ENCODE data around the gene CCR9.

CCR9 gene

DNA sequence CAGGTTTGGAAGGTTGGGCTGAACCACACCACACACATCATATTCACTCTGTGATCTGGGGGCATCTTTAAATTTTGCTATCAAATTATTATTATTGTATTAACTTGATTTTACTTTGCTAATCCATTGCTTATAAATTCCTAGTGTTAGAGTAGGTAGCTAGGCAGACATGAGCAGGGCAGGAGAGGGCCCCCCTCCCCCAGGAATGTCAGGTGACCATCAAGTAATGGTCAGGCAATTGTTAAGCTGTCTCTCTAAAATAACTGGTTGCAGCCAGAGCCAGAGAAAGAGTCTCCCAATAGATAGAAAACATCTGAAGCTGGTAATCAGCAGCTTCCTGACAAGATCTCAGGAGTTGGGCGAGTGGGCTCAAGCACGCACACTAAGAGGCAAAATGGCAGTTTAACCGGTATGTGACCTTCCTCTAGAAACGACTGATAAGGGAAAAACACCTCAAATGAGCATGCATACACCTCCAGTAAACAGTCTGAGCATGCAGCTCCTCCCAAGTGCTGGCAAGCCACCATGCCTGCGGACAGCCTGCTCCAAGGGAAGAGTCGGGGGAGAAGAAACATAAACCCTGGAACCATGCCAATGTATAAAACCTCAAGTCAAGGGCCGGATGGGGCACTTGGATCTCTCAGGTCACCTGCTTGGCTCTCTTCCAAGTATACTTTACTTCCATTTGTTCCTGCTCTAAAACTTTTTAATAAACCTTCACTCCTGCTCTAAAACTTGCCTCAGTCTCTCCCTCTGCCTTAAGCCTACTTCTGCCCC, 53.8 kb downstream of the CCR9 start:
- TF ChIP-seq, protein P1, sequence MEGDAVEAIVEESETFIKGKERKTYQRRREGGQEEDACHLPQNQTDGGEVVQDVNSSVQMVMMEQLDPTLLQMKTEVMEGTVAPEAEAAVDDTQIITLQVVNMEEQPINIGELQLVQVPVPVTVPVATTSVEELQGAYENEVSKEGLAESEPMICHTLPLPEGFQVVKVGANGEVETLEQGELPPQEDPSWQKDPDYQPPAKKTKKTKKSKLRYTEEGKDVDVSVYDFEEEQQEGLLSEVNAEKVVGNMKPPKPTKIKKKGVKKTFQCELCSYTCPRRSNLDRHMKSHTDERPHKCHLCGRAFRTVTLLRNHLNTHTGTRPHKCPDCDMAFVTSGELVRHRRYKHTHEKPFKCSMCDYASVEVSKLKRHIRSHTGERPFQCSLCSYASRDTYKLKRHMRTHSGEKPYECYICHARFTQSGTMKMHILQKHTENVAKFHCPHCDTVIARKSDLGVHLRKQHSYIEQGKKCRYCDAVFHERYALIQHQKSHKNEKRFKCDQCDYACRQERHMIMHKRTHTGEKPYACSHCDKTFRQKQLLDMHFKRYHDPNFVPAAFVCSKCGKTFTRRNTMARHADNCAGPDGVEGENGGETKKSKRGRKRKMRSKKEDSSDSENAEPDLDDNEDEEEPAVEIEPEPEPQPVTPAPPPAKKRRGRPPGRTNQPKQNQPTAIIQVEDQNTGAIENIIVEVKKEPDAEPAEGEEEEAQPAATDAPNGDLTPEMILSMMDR (IDR thresholded peaks at IDR 0.05; ENCODE audit: control insufficient read depth, extremely low read depth, insufficient read depth), result no peak
- DNase-seq (ENCODE audit: low read depth), result no peak
- H3K4me3 ChIP-seq (ENCODE audit: low read depth, low read length), result no peak overlapping the region

DNA sequence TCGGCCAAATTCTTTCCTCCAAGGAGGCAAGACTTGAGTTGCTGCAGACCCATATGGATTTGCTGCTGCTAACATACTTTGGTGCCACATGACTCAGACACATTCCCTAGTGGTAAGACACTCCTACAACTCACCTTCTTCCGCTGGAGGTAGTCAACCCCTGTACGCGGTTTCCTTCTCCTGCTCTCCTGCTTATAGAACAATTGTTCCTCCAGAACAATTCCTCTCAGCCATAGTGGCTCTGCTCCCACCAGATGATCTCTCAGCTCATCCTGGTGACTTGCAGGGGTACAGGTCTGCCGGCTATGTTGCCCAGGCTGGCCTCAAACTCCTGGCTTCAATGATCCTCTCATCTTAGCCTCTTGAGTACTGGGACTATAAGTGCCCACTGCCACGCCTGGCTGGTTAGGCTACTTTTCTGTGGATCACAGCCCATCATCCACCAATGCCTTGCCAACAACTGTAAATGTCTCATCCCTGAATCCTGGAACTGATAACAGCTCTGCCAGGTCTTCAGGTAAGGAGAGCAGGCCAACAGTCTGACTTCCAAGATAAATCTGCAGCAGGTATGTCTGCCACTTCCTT, 54.5 kb downstream of the CCR9 start:
- peak; percentile 83 for DNase-seq (ENCODE audit: low read depth)
- TF ChIP-seq, protein P1 (IDR thresholded peaks at IDR 0.05; ENCODE audit: control insufficient read depth, extremely low read depth, insufficient read depth), result no peak
- H3K4me3 ChIP-seq (ENCODE audit: low read depth, low read length), result no peak overlapping the region

DNA sequence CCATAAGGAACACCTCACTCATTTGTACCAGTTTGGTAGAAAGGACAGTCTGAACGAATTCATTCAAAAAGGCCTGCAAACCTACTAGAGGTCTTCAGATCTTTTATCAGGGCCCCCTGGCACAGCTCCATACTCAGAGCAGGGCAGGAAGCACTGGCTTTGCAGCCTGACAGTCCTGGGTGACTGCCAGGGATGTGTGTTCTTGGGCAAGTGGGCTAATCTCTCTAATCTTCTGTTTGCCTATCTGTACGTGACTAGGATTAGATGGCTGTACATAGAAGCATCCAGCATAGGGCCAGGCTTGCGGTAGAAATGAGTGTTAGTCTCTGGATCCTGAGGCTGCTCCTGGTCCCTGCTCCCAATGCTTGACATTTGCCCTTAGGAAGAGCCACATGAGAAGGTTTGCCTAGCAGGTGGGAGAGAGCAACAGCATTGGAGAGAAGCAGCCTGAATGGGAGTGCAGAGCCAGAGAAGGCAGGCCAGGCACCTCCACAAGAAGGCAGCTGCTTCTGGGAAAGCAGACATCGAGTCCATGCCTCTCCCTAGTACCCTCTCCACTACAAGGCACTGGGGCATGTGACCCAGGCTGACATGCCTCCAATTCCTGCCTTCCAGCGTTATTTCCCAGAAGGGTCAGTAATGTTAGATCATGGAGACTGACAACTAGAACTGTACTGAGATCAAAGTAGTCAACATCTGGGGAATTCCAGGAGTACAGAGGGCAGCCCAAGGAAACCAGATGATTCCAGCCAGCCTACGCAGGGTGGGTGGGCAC, 55.9 kb downstream of the CCR9 start:
- H3K4me3 ChIP-seq (ENCODE audit: low read depth, low read length), result no peak overlapping the region
- DNase-seq (ENCODE audit: low read depth), result peak; percentile 77
- TF ChIP-seq, protein P1 (IDR thresholded peaks at IDR 0.05; ENCODE audit: control insufficient read depth, extremely low read depth, insufficient read depth), result no peak

DNA sequence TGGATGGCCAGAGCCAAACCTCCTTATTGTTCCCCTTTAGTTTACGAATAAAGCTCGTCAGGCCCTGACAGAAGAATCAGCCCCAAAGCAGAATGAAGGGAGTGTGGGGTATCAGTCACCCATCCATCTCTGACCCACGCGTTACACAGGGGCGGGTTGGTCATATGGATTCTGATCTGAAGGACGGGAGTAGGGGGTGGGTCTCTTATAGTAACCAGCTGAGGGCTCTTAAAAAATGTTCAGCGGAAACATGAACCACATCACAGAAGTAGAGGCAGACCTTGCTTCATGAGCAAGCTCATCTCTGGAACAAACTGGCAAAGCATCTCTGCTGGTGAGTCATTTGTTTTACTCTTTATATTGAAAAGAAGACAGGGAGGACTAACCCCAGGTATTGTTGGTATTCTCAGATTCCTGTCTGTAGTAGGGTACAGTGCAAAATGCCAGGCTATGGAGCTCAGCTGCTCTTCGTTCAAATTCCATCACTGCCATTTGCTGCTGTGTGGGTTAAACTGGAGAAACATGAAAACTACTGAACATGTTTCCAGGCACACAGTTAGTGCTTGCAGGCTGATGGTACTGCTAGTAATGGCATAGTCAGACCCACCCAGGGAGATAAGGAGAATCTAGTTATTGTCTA, 57.0 kb downstream of the CCR9 start, which contains the start of gene CXCR6:
CXCR6 (plus strand) TSS at position 258 of the 640 bp plus-strand sequence. CDS start 3,018 bp downstream, outside the sequence.
- H3K4me3 ChIP-seq (ENCODE audit: low read depth, low read length), result no peak within 1 kb of the TSS
- no peak for DNase-seq (ENCODE audit: low read depth)
- TF ChIP-seq, protein P1 (IDR thresholded peaks at IDR 0.05; ENCODE audit: control insufficient read depth, extremely low read depth, insufficient read depth), result no peak

DNA sequence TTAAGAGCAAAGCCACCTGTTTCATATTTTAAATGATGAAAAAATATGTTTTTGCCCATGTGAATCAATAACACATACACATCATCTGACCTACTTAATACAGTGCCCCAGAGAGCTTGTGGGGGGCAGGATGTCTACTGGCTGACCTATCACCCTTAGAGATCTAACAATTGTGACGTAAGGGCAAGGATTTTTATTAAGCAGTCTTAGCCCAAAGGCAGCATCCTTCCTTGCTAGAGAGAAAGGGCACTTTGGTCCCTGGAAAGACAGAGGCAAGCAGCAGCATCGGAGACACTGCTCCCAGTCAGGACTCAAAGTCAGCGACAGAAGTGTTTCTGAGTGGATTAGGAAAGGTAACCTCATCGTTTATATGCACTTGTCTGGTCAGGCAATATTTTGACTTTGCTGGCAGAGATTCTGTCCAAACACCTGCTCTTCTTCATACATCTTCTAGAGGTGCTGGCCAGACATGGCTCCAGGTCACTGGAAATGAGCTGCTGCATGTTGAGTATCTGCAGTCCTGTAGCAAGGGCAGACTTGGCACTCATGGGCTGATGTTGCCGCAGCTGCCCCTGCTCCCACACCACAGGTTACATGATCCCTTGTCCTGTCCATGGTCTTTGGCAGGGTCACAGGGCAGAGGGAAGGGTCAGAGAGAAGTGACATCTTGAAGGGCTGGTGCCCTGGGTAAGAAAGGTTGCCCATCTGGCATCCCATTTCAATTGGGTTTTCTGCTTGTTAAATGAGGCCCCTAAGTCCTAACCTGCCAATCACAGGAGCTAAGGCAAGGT, 58.7 kb downstream of the CCR9 start:
- TF ChIP-seq, protein P1 (IDR thresholded peaks at IDR 0.05; ENCODE audit: control insufficient read depth, extremely low read depth, insufficient read depth), result no peak
- no peak for DNase-seq (ENCODE audit: low read depth)
- H3K4me3 ChIP-seq (ENCODE audit: low read depth, low read length), result no peak overlapping the region

DNA sequence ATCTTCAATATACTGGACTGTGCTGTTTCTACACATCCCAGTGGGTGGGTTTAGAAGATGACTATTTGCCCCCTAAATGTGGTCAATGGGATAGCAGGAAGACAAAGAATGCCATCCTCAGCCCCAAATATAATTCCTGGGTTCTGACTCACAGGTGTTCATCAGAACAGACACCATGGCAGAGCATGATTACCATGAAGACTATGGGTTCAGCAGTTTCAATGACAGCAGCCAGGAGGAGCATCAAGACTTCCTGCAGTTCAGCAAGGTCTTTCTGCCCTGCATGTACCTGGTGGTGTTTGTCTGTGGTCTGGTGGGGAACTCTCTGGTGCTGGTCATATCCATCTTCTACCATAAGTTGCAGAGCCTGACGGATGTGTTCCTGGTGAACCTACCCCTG, 60.0 kb downstream of the CCR9 start:
- no peak overlapping the region for H3K4me3 ChIP-seq (ENCODE audit: low read depth, low read length)
- no peak for DNase-seq (ENCODE audit: low read depth)
- TF ChIP-seq, protein P1 (IDR thresholded peaks at IDR 0.05; ENCODE audit: control insufficient read depth, extremely low read depth, insufficient read depth), result no peak
